HCT116 (cell line): Measurements from ENCODE around the gene TMEM147. TPM values are rescaled to one million over a fixed set of nuclear protein-coding genes. Genes with fewer than 3 reads are reported as not detected.

Experiments used
- ATAC-seq: fragments of 200-7000 bp; cut with Tn5 transposase; 2 replicates; pipeline ENCODE4 v1.9.1; 2020; ENCODE audit warnings: mild to moderate bottlenecking, moderate library complexity
- BruUV-seq: library from RNA; stranded (reverse); fragments of 400-500 nt; replicated peaks from 2 replicates; lab custom pipeline; 2021; lab: Mats Ljungman, UMichigan
- CTCF ChIA-PET: fragments of 300-600 bp; sonication (Branson Sonifier 250); formaldehyde crosslinking; loops from one replicate; lab custom pipeline; 2021; ENCODE audit warnings: antibody characterized with exemption; lab: Charles Lee
- POLR2A ChIA-PET: fragments of 300-600, 350-600 bp; sonication (Branson Sonifier 250); formaldehyde crosslinking; loops from one replicate; lab custom pipeline; 2021; ENCODE audit warnings: antibody characterized with exemption; lab: Charles Lee
- RAD21 ChIA-PET, 2 experiments: fragments of 300-600 bp; sonication (Branson Sonifier 250); formaldehyde crosslinking; loops; one replicate each; lab custom pipeline; 2023; ENCODE audit warnings: low total read pairs in 2 of 2; ENCODE audit not compliant: uncharacterized antibody in 2 of 2, unreplicated experiment in 2 of 2, low non-redundant PET in 1 of 2; lab: Charles Lee
- DNase-seq: peaks from one replicate; pipeline ENCODE4 v3.0.0-alpha.2; 2010; ENCODE audit warnings: low read depth, low spot score
- H2AFZ ChIP-seq: fragments of 200-600 bp; shearing (Covaris generic), sonication (generic); 2 replicates; pipeline ENCODE4 v1.6.1; 2017; ENCODE audit warnings: low read depth, mixed run types, mixed read lengths, antibody characterized with exemption, low read length; ENCODE audit not compliant: poor library complexity, severe bottlenecking
- H3K27ac ChIP-seq: 2 replicates; pipeline ENCODE4 v1.5.1; 2012; ENCODE audit warnings: low read depth, low read length
- H3K27me3 ChIP-seq: fragments of 200-600 bp; sonication (generic); 2 replicates; pipeline ENCODE4 v1.6.1; 2016; ENCODE audit warnings: mixed run types, low read length, mixed read lengths; ENCODE audit not compliant: insufficient read depth
- H3K36me3 ChIP-seq, 2 experiments: fragments of 200-500 bp in 1 of 2; fragments of 200-600 bp in 1 of 2; sonication (Bioruptor generic) in 1 of 2; sonication (generic) in 1 of 2; 2 replicates each; pipeline versions ENCODE4 v1.5.1 to v1.6.1; 2014 to 2016; ENCODE audit warnings: low read length in 2 of 2, inconsistent platforms in 1 of 2, mixed read lengths in 1 of 2, mixed run types in 1 of 2; ENCODE audit not compliant: insufficient read depth in 2 of 2, control insufficient read depth in 1 of 2
- H3K4me1 ChIP-seq, 2 experiments: fragments of 200-600 bp in 1 of 2; sonication (generic) in 1 of 2; 2 replicates each; pipeline versions ENCODE4 v1.5.1 to v1.6.1; 2012 to 2017; ENCODE audit warnings: low read length in 2 of 2, inconsistent platforms in 1 of 2, mild to moderate bottlenecking in 1 of 2, mixed read lengths in 1 of 2, mixed run types in 1 of 2, moderate library complexity in 1 of 2; ENCODE audit not compliant: insufficient read depth in 2 of 2, control insufficient read depth in 1 of 2
- H3K4me2 ChIP-seq: fragments of 200-600 bp; sonication (generic); 2 replicates; pipeline ENCODE4 v1.6.1; 2017; ENCODE audit warnings: mixed run types, low read length, mixed read lengths
- H3K4me3 ChIP-seq, 2 experiments: fragments of 200-600 bp in 1 of 2; sonication (generic) in 1 of 2; replicated peaks in 1 of 2; 2 replicates each; pipeline ENCODE4 v1.5.1; 2011 to 2016; ENCODE audit warnings: low read length in 2 of 2, control low read depth in 1 of 2, low read depth in 1 of 2, mild to moderate bottlenecking in 1 of 2, mixed read lengths in 1 of 2, mixed run types in 1 of 2
- H3K79me2 ChIP-seq: fragments of 200-600 bp; sonication (generic); 2 replicates; pipeline ENCODE4 v1.6.1; 2017; ENCODE audit warnings: mild to moderate bottlenecking, mixed run types, low read length, moderate library complexity, mixed read lengths; ENCODE audit not compliant: insufficient read depth
- H3K9ac ChIP-seq: fragments of 200-600 bp; sonication (generic); 2 replicates; pipeline ENCODE4 v1.6.1; 2016; ENCODE audit warnings: low read length, mixed read lengths
- H3K9me2 ChIP-seq: fragments of 200-600 bp; sonication (generic), shearing (Covaris generic); 2 replicates; pipeline ENCODE4 v1.6.1; 2017; ENCODE audit warnings: mixed run types, mild to moderate bottlenecking, moderate library complexity; ENCODE audit not compliant: insufficient read depth
- H3K9me3 ChIP-seq, 2 experiments: fragments of 200-500 bp in 1 of 2; fragments of 200-600 bp in 1 of 2; sonication (Bioruptor generic) in 1 of 2; sonication (generic) in 1 of 2; 2 replicates each; pipeline ENCODE4 v1.6.1; 2014 to 2017; ENCODE audit warnings: low read length in 2 of 2, mixed read lengths in 2 of 2, inconsistent platforms in 1 of 2, low read depth in 1 of 2, mild to moderate bottlenecking in 1 of 2, mixed run types in 1 of 2, moderate library complexity in 1 of 2; ENCODE audit not compliant: control insufficient read depth in 1 of 2, insufficient read depth in 1 of 2
- H4K20me1 ChIP-seq: fragments of 200-600 bp; sonication (generic), shearing (Covaris generic); 2 replicates; pipeline ENCODE4 v1.6.1; 2017; ENCODE audit warnings: mixed run types, mild to moderate bottlenecking, moderate library complexity; ENCODE audit not compliant: insufficient read depth
- CBX3 ChIP-seq: IDR thresholded peaks from 2 replicates; pipeline ENCODE4 v1.6.1; 2012; ENCODE audit warnings: low read depth
- CEBPB ChIP-seq: IDR thresholded peaks from 2 replicates; pipeline ENCODE4 v1.6.1; 2012; ENCODE audit warnings: low read depth
- EZH2 ChIP-seq: fragments of 200-600 bp; sonication (generic); IDR thresholded peaks from 2 replicates; pipeline ENCODE4 v1.6.1; 2017; ENCODE audit warnings: antibody characterized with exemption, mixed run types
- POLR2AphosphoS5 ChIP-seq: IDR thresholded peaks from 2 replicates; pipeline ENCODE4 v1.6.1; 2011; ENCODE audit warnings: mild to moderate bottlenecking, low read depth, low read length, moderate library complexity
- RAD21 ChIP-seq: IDR thresholded peaks from 2 replicates; pipeline ENCODE4 v1.6.1; 2012; ENCODE audit warnings: low read depth, mild to moderate bottlenecking
- TCF7L2 ChIP-seq: IDR thresholded peaks from 2 replicates; pipeline ENCODE4 v1.7.0; 2011; ENCODE audit warnings: borderline replicate concordance, inconsistent platforms; ENCODE audit not compliant: insufficient read depth, insufficient read length; ENCODE audit errors: extremely low read depth
- YY1 ChIP-seq: IDR thresholded peaks from 2 replicates; pipeline ENCODE4 v1.6.1; 2011; ENCODE audit warnings: low read length, low read depth, moderate library complexity, mild to moderate bottlenecking; ENCODE audit not compliant: insufficient replicate concordance; ENCODE audit errors: extremely low read depth
- ZFX ChIP-seq: fragments of 450-650 bp; IDR thresholded peaks from 2 replicates; pipeline ENCODE4 v1.6.1; 2017
- intact Hi-C: fragments of 100-400 bp; cut with micrococcal nuclease; formaldehyde crosslinking; loops from 2 replicates; pipeline ENCODE4 v1.10.0; 2022
- total RNA-seq: library from RNA; stranded (reverse); gene quantifications from one replicate; pipeline ENCODE4 v1.2.1, GENCODE V29; 2021; ENCODE audit not compliant: unreplicated experiment
- TF ChIP-seq, protein P1 (sequence below): IDR thresholded peaks from 2 replicates; pipeline ENCODE4 v1.6.1; 2012
- TF ChIP-seq, protein P2 (sequence below), 3 experiments: fragments of 200-600 bp in 1 of 3; sonication (generic) in 1 of 3; IDR thresholded peaks in 2 of 3; conservative IDR thresholded peaks in 1 of 3; 2 replicates each; pipeline ENCODE4 v1.5.1; 2012 to 2017; ENCODE audit warnings: low read depth in 2 of 3, low read length in 2 of 3, antibody characterized with exemption in 1 of 3, borderline replicate concordance in 1 of 3, control low read depth in 1 of 3, mild to moderate bottlenecking in 1 of 3, mixed read lengths in 1 of 3, mixed run types in 1 of 3, moderate library complexity in 1 of 3; ENCODE audit not compliant: insufficient read depth in 1 of 3

TMEM147 gene
- total RNA-seq, 1 experiment from 2014 or later, result 128 TPM

DNA sequence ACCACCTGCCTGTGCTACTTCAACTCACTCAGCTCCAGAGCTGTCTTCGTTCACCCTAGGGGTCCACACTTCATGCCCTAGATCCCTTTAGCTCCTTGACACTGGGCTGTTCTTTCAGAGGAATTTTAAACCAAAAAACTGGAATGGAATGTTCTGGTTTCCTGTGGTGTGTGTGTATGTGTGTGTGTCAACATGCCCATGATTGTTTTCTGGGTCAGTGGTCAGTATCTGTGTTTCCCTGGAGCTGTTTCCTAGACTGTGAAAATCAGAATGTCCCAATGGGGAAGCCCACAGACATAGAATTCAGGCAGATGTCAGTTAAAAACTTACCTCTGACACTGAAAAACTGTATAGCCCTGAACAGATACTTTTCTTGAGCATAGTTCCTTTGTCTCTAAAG lies 41.9 kb downstream of the TMEM147 start:
- Histone ChIP-seq H3K4me3 (no peak overlapping the region), H3K9me2 (no peaks in the 10 kb centered on the region), H3K36me3 (no peaks in the 10 kb centered on the region)
- TF ChIP-seq CEBPB, result no peak
- TF ChIP-seq CBX3, result no peak
- no peak for TF ChIP-seq RAD21
- TF ChIP-seq, protein P1, sequence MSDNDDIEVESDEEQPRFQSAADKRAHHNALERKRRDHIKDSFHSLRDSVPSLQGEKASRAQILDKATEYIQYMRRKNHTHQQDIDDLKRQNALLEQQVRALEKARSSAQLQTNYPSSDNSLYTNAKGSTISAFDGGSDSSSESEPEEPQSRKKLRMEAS, result no peak
- TF ChIP-seq, protein P2, sequence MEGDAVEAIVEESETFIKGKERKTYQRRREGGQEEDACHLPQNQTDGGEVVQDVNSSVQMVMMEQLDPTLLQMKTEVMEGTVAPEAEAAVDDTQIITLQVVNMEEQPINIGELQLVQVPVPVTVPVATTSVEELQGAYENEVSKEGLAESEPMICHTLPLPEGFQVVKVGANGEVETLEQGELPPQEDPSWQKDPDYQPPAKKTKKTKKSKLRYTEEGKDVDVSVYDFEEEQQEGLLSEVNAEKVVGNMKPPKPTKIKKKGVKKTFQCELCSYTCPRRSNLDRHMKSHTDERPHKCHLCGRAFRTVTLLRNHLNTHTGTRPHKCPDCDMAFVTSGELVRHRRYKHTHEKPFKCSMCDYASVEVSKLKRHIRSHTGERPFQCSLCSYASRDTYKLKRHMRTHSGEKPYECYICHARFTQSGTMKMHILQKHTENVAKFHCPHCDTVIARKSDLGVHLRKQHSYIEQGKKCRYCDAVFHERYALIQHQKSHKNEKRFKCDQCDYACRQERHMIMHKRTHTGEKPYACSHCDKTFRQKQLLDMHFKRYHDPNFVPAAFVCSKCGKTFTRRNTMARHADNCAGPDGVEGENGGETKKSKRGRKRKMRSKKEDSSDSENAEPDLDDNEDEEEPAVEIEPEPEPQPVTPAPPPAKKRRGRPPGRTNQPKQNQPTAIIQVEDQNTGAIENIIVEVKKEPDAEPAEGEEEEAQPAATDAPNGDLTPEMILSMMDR (IDR thresholded peaks at IDR 0.05 in 2 of 3, conservative IDR thresholded peaks at IDR 0.05 in 1 of 3; ENCODE audit: borderline replicate concordance in 1 of 3, insufficient read depth in 1 of 3, low read depth in 2 of 3, low read length in 2 of 3), result no peak
- no peak for TF ChIP-seq YY1
- TF ChIP-seq POLR2AphosphoS5, result no peak
- TF ChIP-seq, all 23 proteins: peak for 0
- Histone ChIP-seq H3K27ac (no peak overlapping the region), H3K27me3 (no peaks in the 10 kb centered on the region), H2AFZ (no peak overlapping the region), H3K9ac (no peak overlapping the region), H3K4me1 (no peaks in the 10 kb centered on the region), H3K4me2 (no peak overlapping the region), H3K9me3 (no peaks in the 10 kb centered on the region), H4K20me1 (no peaks in the 10 kb centered on the region), H3K79me2 (no peaks in the 10 kb centered on the region)
- no TSS peak for BruUV-seq
- no peak for ATAC-seq
- no peak for DNase-seq
- ChIA-PET RAD21 (no interaction called here), CTCF (no interaction called here), POLR2A (no interaction called here)
- intact Hi-C loops, result no loop called here

DNA sequence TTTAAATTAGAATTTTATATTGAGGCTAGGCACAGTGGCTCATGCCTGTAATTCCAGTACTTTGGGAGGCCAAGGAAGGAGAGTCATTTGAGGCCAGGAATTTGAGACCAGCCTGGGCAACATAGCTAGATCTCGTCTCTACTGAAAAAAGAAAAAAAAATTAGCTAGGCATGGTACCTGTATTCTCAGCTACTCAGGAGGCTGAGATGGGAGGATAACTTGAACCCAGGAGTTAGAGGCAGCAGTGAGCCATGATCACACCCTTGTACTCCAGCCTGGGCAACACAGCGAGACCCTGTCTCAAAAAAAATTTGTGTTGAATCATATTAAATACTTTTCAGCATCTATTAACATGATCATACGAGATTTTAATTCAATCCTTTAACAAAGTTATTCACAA lies 45.4 kb downstream of the TMEM147 start:
- BruUV-seq, result no TSS peak
- H3K4me1 ChIP-seq, result no peaks in the 10 kb centered on the region
- no peaks in the 10 kb centered on the region for H3K36me3 ChIP-seq
- no peaks in the 10 kb centered on the region for H3K79me2 ChIP-seq
- RAD21 ChIA-PET, result no interaction called here
- H2AFZ ChIP-seq, result no peak overlapping the region
- ATAC-seq, result no peak
- no peak overlapping the region for H3K4me3 ChIP-seq
- intact Hi-C loops, result no loop called here
- H3K9me2 ChIP-seq, result no peaks in the 10 kb centered on the region
- no peak overlapping the region for H3K4me2 ChIP-seq
- no peak overlapping the region for H3K27ac ChIP-seq
- POLR2A ChIA-PET, result no interaction called here
- H3K9ac ChIP-seq, result no peak overlapping the region
- no peaks in the 10 kb centered on the region for H3K9me3 ChIP-seq
- no peak for TF ChIP-seq TCF7L2
- no peak for TF ChIP-seq ZFX
- no peak for TF ChIP-seq EZH2
- TF ChIP-seq, protein P1, result no peak
- no peak for TF ChIP-seq POLR2AphosphoS5
- no peak for TF ChIP-seq RAD21
- CTCF ChIA-PET, result interaction anchor here (1.5 kb wide), 1 partner anchor 10 kb away, joined by 3 read pairs; no protein-coding TSS in a partner anchor
- no peak for DNase-seq
- no peaks in the 10 kb centered on the region for H3K27me3 ChIP-seq
- no peaks in the 10 kb centered on the region for H4K20me1 ChIP-seq
